ENCODE results near the gene KRT6B. TPM values are rescaled to one million over a fixed set of nuclear protein-coding genes. Genes with fewer than 3 reads are reported as not detected.

The KRT6B gene
- total RNA-seq, 1 experiment from 2014 or later: not detected

DNA sequence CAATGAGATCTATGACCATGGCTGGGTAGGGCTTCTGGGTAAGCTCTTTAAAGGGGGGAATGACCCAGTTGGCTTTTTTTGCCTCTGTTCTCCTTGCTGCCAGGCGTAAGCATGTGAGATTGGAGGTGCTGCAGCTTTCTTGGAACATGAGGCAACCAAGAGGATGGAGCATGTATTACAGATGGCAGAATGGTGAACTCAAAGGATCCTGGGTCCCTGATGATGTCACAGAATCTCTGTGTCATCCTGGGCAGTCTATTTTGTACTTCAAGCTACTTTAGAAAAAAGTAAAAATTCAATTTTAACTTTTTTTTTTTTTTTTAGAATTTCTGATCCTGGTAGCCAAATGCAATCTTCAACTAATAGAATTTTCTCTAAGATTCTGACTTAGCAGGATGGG, 53.8 kb downstream of the KRT6B start:
- Histone ChIP-seq H3K4me1 (ENCODE audit: control insufficient read depth, insufficient read depth, low read length) (no peaks in the 10 kb centered on the region), H3K36me3 (ENCODE audit: control insufficient read depth, insufficient read depth, low read length) (no peaks in the 10 kb centered on the region), H3K4me3 (ENCODE audit: low read depth in 2 of 2, low read length in 2 of 2) (no peak overlapping the region), H3K9me3 (ENCODE audit: control insufficient read depth, insufficient read depth, low read depth, low read length) (no peaks in the 10 kb centered on the region), H3K27ac (ENCODE audit: low read length) (no peak overlapping the region), H3K27me3 (ENCODE audit: control insufficient read depth, insufficient read depth, low read length) (0 out of 2 replicates have a peak, but pooled peaks cover 3% of the 10 kb centered on the region)
- no peak for ATAC-seq
- POLR2A ChIA-PET: interaction anchor here (0.6 kb wide), 1 partner anchor 247 kb away, joined by 8 read pairs; no protein-coding TSS in a partner anchor
- intact Hi-C loops (cut with micrococcal nuclease; ENCODE audit: unreplicated experiment): no loop called here
- TF ChIP-seq POLR2AphosphoS5 (IDR thresholded peaks at IDR 0.05; ENCODE audit: low read depth, low read length) (no peak), TCF7L2 (IDR thresholded peaks at IDR 0.05; ENCODE audit: low read depth, low read length) (no peak), SIN3A (IDR thresholded peaks at IDR 0.05; ENCODE audit: borderline replicate concordance, insufficient read depth, low read depth, low read length) (no peak)
- TF ChIP-seq, protein P1, sequence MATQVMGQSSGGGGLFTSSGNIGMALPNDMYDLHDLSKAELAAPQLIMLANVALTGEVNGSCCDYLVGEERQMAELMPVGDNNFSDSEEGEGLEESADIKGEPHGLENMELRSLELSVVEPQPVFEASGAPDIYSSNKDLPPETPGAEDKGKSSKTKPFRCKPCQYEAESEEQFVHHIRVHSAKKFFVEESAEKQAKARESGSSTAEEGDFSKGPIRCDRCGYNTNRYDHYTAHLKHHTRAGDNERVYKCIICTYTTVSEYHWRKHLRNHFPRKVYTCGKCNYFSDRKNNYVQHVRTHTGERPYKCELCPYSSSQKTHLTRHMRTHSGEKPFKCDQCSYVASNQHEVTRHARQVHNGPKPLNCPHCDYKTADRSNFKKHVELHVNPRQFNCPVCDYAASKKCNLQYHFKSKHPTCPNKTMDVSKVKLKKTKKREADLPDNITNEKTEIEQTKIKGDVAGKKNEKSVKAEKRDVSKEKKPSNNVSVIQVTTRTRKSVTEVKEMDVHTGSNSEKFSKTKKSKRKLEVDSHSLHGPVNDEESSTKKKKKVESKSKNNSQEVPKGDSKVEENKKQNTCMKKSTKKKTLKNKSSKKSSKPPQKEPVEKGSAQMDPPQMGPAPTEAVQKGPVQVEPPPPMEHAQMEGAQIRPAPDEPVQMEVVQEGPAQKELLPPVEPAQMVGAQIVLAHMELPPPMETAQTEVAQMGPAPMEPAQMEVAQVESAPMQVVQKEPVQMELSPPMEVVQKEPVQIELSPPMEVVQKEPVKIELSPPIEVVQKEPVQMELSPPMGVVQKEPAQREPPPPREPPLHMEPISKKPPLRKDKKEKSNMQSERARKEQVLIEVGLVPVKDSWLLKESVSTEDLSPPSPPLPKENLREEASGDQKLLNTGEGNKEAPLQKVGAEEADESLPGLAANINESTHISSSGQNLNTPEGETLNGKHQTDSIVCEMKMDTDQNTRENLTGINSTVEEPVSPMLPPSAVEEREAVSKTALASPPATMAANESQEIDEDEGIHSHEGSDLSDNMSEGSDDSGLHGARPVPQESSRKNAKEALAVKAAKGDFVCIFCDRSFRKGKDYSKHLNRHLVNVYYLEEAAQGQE (IDR thresholded peaks at IDR 0.05; ENCODE audit: insufficient read depth in 1 of 2, low read depth in 2 of 2, low read length in 1 of 2): no peak
- TF ChIP-seq, protein P2, sequence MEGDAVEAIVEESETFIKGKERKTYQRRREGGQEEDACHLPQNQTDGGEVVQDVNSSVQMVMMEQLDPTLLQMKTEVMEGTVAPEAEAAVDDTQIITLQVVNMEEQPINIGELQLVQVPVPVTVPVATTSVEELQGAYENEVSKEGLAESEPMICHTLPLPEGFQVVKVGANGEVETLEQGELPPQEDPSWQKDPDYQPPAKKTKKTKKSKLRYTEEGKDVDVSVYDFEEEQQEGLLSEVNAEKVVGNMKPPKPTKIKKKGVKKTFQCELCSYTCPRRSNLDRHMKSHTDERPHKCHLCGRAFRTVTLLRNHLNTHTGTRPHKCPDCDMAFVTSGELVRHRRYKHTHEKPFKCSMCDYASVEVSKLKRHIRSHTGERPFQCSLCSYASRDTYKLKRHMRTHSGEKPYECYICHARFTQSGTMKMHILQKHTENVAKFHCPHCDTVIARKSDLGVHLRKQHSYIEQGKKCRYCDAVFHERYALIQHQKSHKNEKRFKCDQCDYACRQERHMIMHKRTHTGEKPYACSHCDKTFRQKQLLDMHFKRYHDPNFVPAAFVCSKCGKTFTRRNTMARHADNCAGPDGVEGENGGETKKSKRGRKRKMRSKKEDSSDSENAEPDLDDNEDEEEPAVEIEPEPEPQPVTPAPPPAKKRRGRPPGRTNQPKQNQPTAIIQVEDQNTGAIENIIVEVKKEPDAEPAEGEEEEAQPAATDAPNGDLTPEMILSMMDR (IDR thresholded peaks at IDR 0.05): no peak
- CTCF ChIA-PET: no interaction called here
- no peak for DNase-seq (ENCODE audit: low read depth, low spot score)
- in situ Hi-C loops (cut with HindIII; ENCODE audit: low pct_unique_long_range_greater_than_20kb, low sequenced_read_pairs): no loop called here
- BruUV-seq (replicated peaks): no TSS peak

DNA sequence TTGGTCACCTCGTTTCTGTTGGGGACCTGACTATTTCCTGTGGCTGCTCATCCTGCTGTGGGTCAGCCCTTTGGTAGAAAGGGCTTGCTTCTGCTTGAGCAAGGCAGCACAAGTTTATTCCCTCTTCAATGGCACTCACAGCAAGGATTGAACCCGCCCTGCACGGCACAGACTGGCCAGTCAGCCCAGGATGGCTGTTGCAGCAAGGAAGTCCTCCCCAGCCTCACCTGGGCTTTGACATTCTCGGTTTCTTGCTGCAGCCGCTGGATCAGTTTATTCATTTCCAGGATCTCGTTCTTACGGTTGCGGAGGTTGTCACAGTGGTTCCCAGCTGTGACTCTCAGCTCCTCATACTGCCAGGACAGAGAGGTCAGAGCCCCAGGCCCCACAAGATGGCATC, 55.3 kb downstream of the KRT6B start:
- H3K9me3 ChIP-seq (ENCODE audit: control insufficient read depth, insufficient read depth, low read depth, low read length): no peaks in the 10 kb centered on the region
- H3K4me1 ChIP-seq (ENCODE audit: control insufficient read depth, insufficient read depth, low read length): no peaks in the 10 kb centered on the region
- intact Hi-C loops (cut with micrococcal nuclease; ENCODE audit: unreplicated experiment): no loop called here
- ATAC-seq (no peak), DNase-seq (ENCODE audit: low read depth, low spot score) (no peak)
- TF ChIP-seq POLR2AphosphoS5 (IDR thresholded peaks at IDR 0.05; ENCODE audit: low read depth, low read length) (no peak), SIN3A (IDR thresholded peaks at IDR 0.05; ENCODE audit: borderline replicate concordance, insufficient read depth, low read depth, low read length) (no peak), TCF7L2 (IDR thresholded peaks at IDR 0.05; ENCODE audit: low read depth, low read length) (no peak)
- TF ChIP-seq, protein P2 (IDR thresholded peaks at IDR 0.05): no peak
- TF ChIP-seq, protein P1 (IDR thresholded peaks at IDR 0.05; ENCODE audit: insufficient read depth in 1 of 2, low read depth in 2 of 2, low read length in 1 of 2): no peak
- ChIA-PET POLR2A (no interaction called here), CTCF (interaction anchor here (0.6 kb wide), 1 partner anchor 183 kb away, joined by 4 read pairs; no protein-coding TSS in a partner anchor)
- in situ Hi-C loops (cut with HindIII; ENCODE audit: low pct_unique_long_range_greater_than_20kb, low sequenced_read_pairs): no loop called here
- no peaks in the 10 kb centered on the region for H3K36me3 ChIP-seq (ENCODE audit: control insufficient read depth, insufficient read depth, low read length)
- no TSS peak for BruUV-seq (replicated peaks)
- H3K27ac ChIP-seq (ENCODE audit: low read length): no peak overlapping the region
- 0 out of 2 replicates have a peak, but pooled peaks cover 3% of the 10 kb centered on the region for H3K27me3 ChIP-seq (ENCODE audit: control insufficient read depth, insufficient read depth, low read length)
- no peak overlapping the region for H3K4me3 ChIP-seq (ENCODE audit: low read depth in 2 of 2, low read length in 2 of 2)

Data from Panc1 (cell line).